ENCODE measurements around the gene MGAT4C. TPM values are rescaled to one million over a fixed set of nuclear protein-coding genes. Genes with fewer than 3 reads are reported as not detected.

The MGAT4C gene
- total RNA-seq, 5 donors from 2014 or later (not counting 1 experiment from before 2014, with no cell fraction given) = not detected

- peaks cover 0 to 9% (median 2%) of the 10 kb centered on the region in 3 donors for H3K9me3 Mint-ChIP-seq
Measured at GRCh38 chr12:85946375-85946774, 309.8 kb downstream of the MGAT4C start.

GRCh38 chr12:85927166-85927565, 329.0 kb downstream of the MGAT4C start:
- ATAC-seq (replicated peaks in 1 of 4) (no peak), DNase-seq (no peak)
- no peaks in the 10 kb centered on the region for H3K9me3 Mint-ChIP-seq
- no peaks in the 10 kb centered on the region for H3K36me3 Mint-ChIP-seq
- H3K27me3 ChIP-seq (replicated peaks in 1 of 2; ENCODE audit: control insufficient read depth in 2 of 2, extremely low read depth in 1 of 2, insufficient read depth in 2 of 2, low read length in 1 of 2) = no peaks in the 10 kb centered on the region
- no peak overlapping the region for H3K27ac ChIP-seq (ENCODE audit: low read length)
- POLR2A ChIA-PET = no interaction called here
- CTCF ChIA-PET = no interaction called here
- no peaks in the 10 kb centered on the region for H3K4me1 Mint-ChIP-seq
- H3K27me3 Mint-ChIP-seq = peaks cover 0 to 4% of the 10 kb centered on the region in 2 donors
- H3K9me3 ChIP-seq = no peaks in the 10 kb centered on the region
- H3K36me3 ChIP-seq (ENCODE audit: control insufficient read depth in 2 of 2, extremely low read depth in 1 of 2, insufficient read depth in 1 of 2, low read length in 1 of 2) = no peaks in the 10 kb centered on the region
- no peaks in the 10 kb centered on the region for H3K4me1 ChIP-seq (ENCODE audit: control insufficient read depth in 1 of 2, extremely low read depth in 1 of 2, insufficient read depth in 2 of 2, low read length in 2 of 2)
- no peak overlapping the region for H3K4me3 ChIP-seq (ENCODE audit: control insufficient read depth in 1 of 2, extremely low read depth in 1 of 2, low read length in 1 of 2)
- H3K27ac Mint-ChIP-seq = no peak overlapping the region
- no peak overlapping the region for H3K4me3 Mint-ChIP-seq

More at GRCh38 chr12:85946375-85946774, 309.8 kb downstream of the MGAT4C start:
- Histone ChIP-seq H3K27ac (ENCODE audit: low read length) (no peak overlapping the region), H3K9me3 (no peaks in the 10 kb centered on the region), H3K4me1 (ENCODE audit: control insufficient read depth in 1 of 2, extremely low read depth in 1 of 2, insufficient read depth in 2 of 2, low read length in 2 of 2) (no peaks in the 10 kb centered on the region), H3K4me3 (ENCODE audit: control insufficient read depth in 1 of 2, extremely low read depth in 1 of 2, low read length in 1 of 2) (no peak overlapping the region), H3K36me3 (ENCODE audit: control insufficient read depth in 2 of 2, extremely low read depth in 1 of 2, insufficient read depth in 1 of 2, low read length in 1 of 2) (no peaks in the 10 kb centered on the region), H3K27me3 (replicated peaks in 1 of 2; ENCODE audit: control insufficient read depth in 2 of 2, extremely low read depth in 1 of 2, insufficient read depth in 2 of 2, low read length in 1 of 2) (no peaks in the 10 kb centered on the region)
- Mint-ChIP-seq H3K36me3 (no peaks in the 10 kb centered on the region), H3K27ac (no peak overlapping the region), H3K4me3 (no peak overlapping the region), H3K4me1 (no peaks in the 10 kb centered on the region), H3K27me3 (no peaks in the 10 kb centered on the region)
- ATAC-seq (replicated peaks in 1 of 4) (no peak), DNase-seq (no peak)
- POLR2A ChIA-PET = no interaction called here
- CTCF ChIA-PET = no interaction called here
- WGBS (ENCODE audit: insufficient coverage) = 94% methylated on average over 4 of the region's 5 CpGs

GRCh38 chr12:85923767-85924331, 332.3 kb downstream of the MGAT4C start:
- H3K36me3 ChIP-seq (ENCODE audit: control insufficient read depth in 2 of 2, extremely low read depth in 1 of 2, insufficient read depth in 1 of 2, low read length in 1 of 2) = no peaks in the 10 kb centered on the region
- no peak overlapping the region for H3K4me3 Mint-ChIP-seq
- H3K36me3 Mint-ChIP-seq = no peaks in the 10 kb centered on the region
- POLR2A ChIA-PET = no interaction called here
- H3K4me1 Mint-ChIP-seq = no peaks in the 10 kb centered on the region
- H3K27me3 Mint-ChIP-seq = peaks cover 0 to 4% of the 10 kb centered on the region in 2 donors
- H3K27ac ChIP-seq (ENCODE audit: low read length) = no peak overlapping the region
- no peaks in the 10 kb centered on the region for H3K9me3 Mint-ChIP-seq
- no peaks in the 10 kb centered on the region for H3K4me1 ChIP-seq (ENCODE audit: control insufficient read depth in 1 of 2, extremely low read depth in 1 of 2, insufficient read depth in 2 of 2, low read length in 2 of 2)
- CTCF ChIA-PET = no interaction called here
- H3K27me3 ChIP-seq (replicated peaks in 1 of 2; ENCODE audit: control insufficient read depth in 2 of 2, extremely low read depth in 1 of 2, insufficient read depth in 2 of 2, low read length in 1 of 2) = peaks cover 0 to 2% of the 10 kb centered on the region in 2 experiments
- no peaks in the 10 kb centered on the region for H3K9me3 ChIP-seq
- no peak overlapping the region for H3K4me3 ChIP-seq (ENCODE audit: control insufficient read depth in 1 of 2, extremely low read depth in 1 of 2, low read length in 1 of 2)
- DNase-seq = no peak
- ATAC-seq (replicated peaks in 1 of 4) = no peak
- no CpG with 5 or more reads among the region's 1 CpG for WGBS (ENCODE audit: insufficient coverage)
- H3K27ac Mint-ChIP-seq = no peak overlapping the region

GRCh38 chr12:85920324-85920947, 335.8 kb downstream of the MGAT4C start:
- H3K27me3 ChIP-seq (replicated peaks in 1 of 2; ENCODE audit: control insufficient read depth in 2 of 2, extremely low read depth in 1 of 2, insufficient read depth in 2 of 2, low read length in 1 of 2) = peaks cover 0 to 2% of the 10 kb centered on the region in 2 experiments
- H3K9me3 ChIP-seq = no peaks in the 10 kb centered on the region
- no peaks in the 10 kb centered on the region for H3K4me1 ChIP-seq (ENCODE audit: control insufficient read depth in 1 of 2, extremely low read depth in 1 of 2, insufficient read depth in 2 of 2, low read length in 2 of 2)
- H3K4me3 ChIP-seq (ENCODE audit: control insufficient read depth in 1 of 2, extremely low read depth in 1 of 2, low read length in 1 of 2) = no peak overlapping the region
- H3K9me3 Mint-ChIP-seq = no peaks in the 10 kb centered on the region
- no peak overlapping the region for H3K4me3 Mint-ChIP-seq
- no peaks in the 10 kb centered on the region for H3K27me3 Mint-ChIP-seq
- no peak overlapping the region for H3K27ac ChIP-seq (ENCODE audit: low read length)
- ATAC-seq (replicated peaks in 1 of 4) = no peak
- ChIA-PET CTCF (interaction anchor here (0.6 to 1.4 kb wide), 5 partner anchors 10 to 1046 kb away, joined by 3 to 4 read pairs (median 4); no protein-coding TSS in a partner anchor), POLR2A (interaction anchor here in 1 of 2 donors (0.6 kb wide), 1 partner anchor 684 kb away, joined by 3 read pairs; no protein-coding TSS in a partner anchor)
- no peaks in the 10 kb centered on the region for H3K4me1 Mint-ChIP-seq
- peak in 1 of 35 experiments; percentile 3 for DNase-seq
- no CpG with 5 or more reads among the region's 3 CpGs for WGBS (ENCODE audit: insufficient coverage)
- no peak overlapping the region for H3K27ac Mint-ChIP-seq
- H3K36me3 Mint-ChIP-seq = no peaks in the 10 kb centered on the region
- H3K36me3 ChIP-seq (ENCODE audit: control insufficient read depth in 2 of 2, extremely low read depth in 1 of 2, insufficient read depth in 1 of 2, low read length in 1 of 2) = no peaks in the 10 kb centered on the region

All from T-cell (primary cell).